ENCODE measurements around the gene ETF1. TPM values are rescaled to one million over a fixed set of nuclear protein-coding genes. Genes with fewer than 3 reads are reported as not detected.
A peak's percentile ranks its signal among the peaks of the same experiment; 100 is the strongest.

ETF1 gene
- total RNA-seq, 1 donor from 2014 or later = 107 TPM

DNA sequence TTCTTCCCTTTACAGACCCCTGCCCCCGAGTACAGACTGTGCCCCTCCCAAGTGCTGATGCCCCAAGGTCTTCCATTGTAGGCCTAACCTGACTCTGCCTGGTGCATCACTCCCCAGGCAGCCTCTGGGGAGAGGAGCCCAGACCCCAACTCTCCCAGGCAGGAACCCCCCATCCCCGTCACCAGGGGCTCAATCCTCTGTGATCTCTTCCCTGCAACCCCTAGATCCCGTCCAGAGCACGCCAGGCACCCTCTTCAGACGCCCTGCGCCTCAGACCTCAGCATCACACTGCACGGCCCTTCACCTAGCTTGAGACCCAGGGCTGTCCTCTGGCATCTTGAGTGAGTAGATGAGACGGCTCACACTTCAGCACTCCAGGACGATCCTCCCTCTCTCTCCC is 84.2 kb downstream of the ETF1 start:
- Mint-ChIP-seq H3K27me3 (ENCODE audit: low read depth) (peaks cover 3% of the 10 kb centered on the region), H3K36me3 (ENCODE audit: low read depth) (no peaks in the 10 kb centered on the region), H3K4me3 (no peak overlapping the region), H3K27ac (ENCODE audit: unreplicated experiment) (no peak overlapping the region), H3K4me1 (peaks cover 6% of the 10 kb centered on the region), H3K9me3 (no peaks in the 10 kb centered on the region)
- no peak for DNase-seq (ENCODE audit: low read depth, low spot score)
- no peak for TF ChIP-seq CTCF (conservative IDR thresholded peaks at IDR 0.05)

- H3K4me3 Mint-ChIP-seq = no peak overlapping the region
- H3K4me1 Mint-ChIP-seq = peaks cover 2% of the 10 kb centered on the region
- H3K9me3 Mint-ChIP-seq = no peaks in the 10 kb centered on the region
- H3K36me3 Mint-ChIP-seq (ENCODE audit: low read depth) = no peaks in the 10 kb centered on the region
- peaks cover 3% of the 10 kb centered on the region for H3K27me3 Mint-ChIP-seq (ENCODE audit: low read depth)
- TF ChIP-seq CTCF (conservative IDR thresholded peaks at IDR 0.05) = no peak
- H3K27ac Mint-ChIP-seq (ENCODE audit: unreplicated experiment) = no peak overlapping the region
- no peak for DNase-seq (ENCODE audit: low read depth, low spot score)
Observed at GRCh38 chr5:138458384-138458783, 84.7 kb downstream of the ETF1 start.

DNA sequence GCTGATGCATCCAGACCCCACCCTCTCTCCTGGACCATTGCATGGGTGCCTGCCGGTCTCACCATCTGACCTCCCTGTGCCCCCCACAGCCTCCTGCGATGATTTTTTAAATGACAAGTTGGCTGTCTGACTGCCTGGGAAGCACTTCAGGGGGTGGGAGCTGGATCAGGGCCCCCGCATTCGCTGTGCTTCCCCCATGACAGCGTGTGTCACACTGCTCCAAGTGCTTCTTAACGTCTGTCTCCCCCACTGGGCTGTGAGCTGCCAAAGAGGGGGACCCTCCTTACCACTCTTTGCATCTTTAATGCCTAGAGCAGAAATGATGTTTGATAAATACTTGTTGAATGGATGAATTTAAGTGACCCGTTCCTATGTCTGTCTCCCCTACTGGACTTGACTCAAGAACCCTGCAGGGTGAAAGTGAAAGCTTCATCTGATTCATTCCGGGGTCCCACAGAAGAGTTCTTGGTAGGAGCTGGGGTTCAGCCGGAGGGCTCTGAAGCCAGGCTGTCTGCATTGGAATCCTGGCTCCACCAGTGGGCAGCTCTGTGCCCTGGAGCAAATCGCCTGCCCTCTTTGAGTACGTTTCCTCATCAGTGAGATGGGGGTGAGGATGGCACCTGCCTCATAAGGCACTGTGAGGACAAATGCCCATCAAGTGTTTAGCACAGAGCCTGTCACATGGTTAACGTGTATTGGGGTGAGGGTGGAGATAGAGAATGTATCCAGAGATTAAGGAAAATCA is 85.3 kb downstream of the ETF1 start:
- no peak overlapping the region for H3K27ac Mint-ChIP-seq (ENCODE audit: unreplicated experiment)
- TF ChIP-seq CTCF (conservative IDR thresholded peaks at IDR 0.05) = no peak
- H3K9me3 Mint-ChIP-seq = no peaks in the 10 kb centered on the region
- DNase-seq (ENCODE audit: low read depth, low spot score) = no peak
- H3K4me1 Mint-ChIP-seq = no peaks in the 10 kb centered on the region
- peaks cover 3% of the 10 kb centered on the region for H3K27me3 Mint-ChIP-seq (ENCODE audit: low read depth)
- H3K4me3 Mint-ChIP-seq = peak overlapping the region; percentile 14
- no peaks in the 10 kb centered on the region for H3K36me3 Mint-ChIP-seq (ENCODE audit: low read depth)

Other genes starting within 250 kb of the ETF1 start
- gene CDC25C, start 211.4 kb downstream of the ETF1 start, total RNA-seq = 22.5 and 22.7 TPM in 2 replicates
- 64.9 and 66.8 TPM in 2 replicates for gene FAM53C, start 205.0 kb downstream of the ETF1 start, total RNA-seq
- gene KDM3B, start 190.6 kb downstream of the ETF1 start, total RNA-seq = 100 and 104 TPM in 2 replicates
- 55.1 and 59.2 TPM in 2 replicates for gene REEP2, start 104.2 kb downstream of the ETF1 start, total RNA-seq
- gene EGR1, start 77.8 kb downstream of the ETF1 start, total RNA-seq = 21.5 and 26.5 TPM in 2 replicates
- 247 and 250 TPM in 2 replicates for gene HSPA9, start 32.2 kb upstream of the ETF1 start, total RNA-seq
- 282 and 292 TPM in 2 replicates for gene CTNNA1, start 210.2 kb upstream of the ETF1 start, total RNA-seq